HepG2 (cell line): ENCODE measurements around the gene TLR5. TPM values are rescaled to one million over a fixed set of nuclear protein-coding genes. Genes with fewer than 3 reads are reported as not detected.

Experiments used
- CBX2 ChIP-seq, 2 experiments: fragments of 200-600 bp in 1 of 2; sonication (generic); formaldehyde crosslinking in 1 of 2; IDR thresholded peaks; 2 replicates each; pipeline versions ENCODE4 v1.7.0 to v1.8.1; 2018 to 2022; ENCODE audit warnings: low read depth in 2 of 2, low read length in 1 of 2, mild to moderate bottlenecking in 1 of 2, missing genetic modification reagents in 1 of 2
- FOXM1 ChIP-seq: sonication (generic); formaldehyde crosslinking; IDR thresholded peaks from 2 replicates; pipeline ENCODE4 v1.5.0; 2020; ENCODE audit warnings: missing genetic modification reagents
- GABPB1 ChIP-seq: IDR thresholded peaks from 2 replicates; pipeline ENCODE4 v1.6.1; 2016; ENCODE audit warnings: mild to moderate bottlenecking, missing genetic modification reagents, moderate library complexity, missing compliant biosample characterization
- HNF4A ChIP-seq: sonication (generic); formaldehyde crosslinking; IDR thresholded peaks from 2 replicates; pipeline ENCODE4 v1.4.0; 2020; ENCODE audit warnings: missing genetic modification reagents
- KAT2B ChIP-seq: fragments of 150-350 bp; IDR thresholded peaks from 2 replicates; pipeline ENCODE4 v1.6.1; 2014; ENCODE audit warnings: low read depth, low read length, borderline replicate concordance
- MED13 ChIP-seq: sonication (generic); formaldehyde crosslinking; IDR thresholded peaks from 2 replicates; pipeline ENCODE4 v1.5.0; 2020; ENCODE audit warnings: missing genetic modification reagents
- MTERF4 ChIP-seq: sonication (generic); formaldehyde crosslinking; IDR thresholded peaks from 2 replicates; pipeline ENCODE4 v1.8.0; 2023; ENCODE audit warnings: mild to moderate bottlenecking, missing genetic modification reagents
- MXD3 ChIP-seq: IDR thresholded peaks from 2 replicates; pipeline ENCODE4 v1.6.1; 2016; ENCODE audit warnings: mild to moderate bottlenecking, missing biosample characterization, missing genetic modification reagents
- PAX8 ChIP-seq: sonication (generic); formaldehyde crosslinking; IDR thresholded peaks from 2 replicates; pipeline ENCODE4 v1.8.0; 2022; ENCODE audit warnings: mild to moderate bottlenecking, missing genetic modification reagents, borderline replicate concordance
- RBAK ChIP-seq: sonication (generic); formaldehyde crosslinking; IDR thresholded peaks from 2 replicates; pipeline ENCODE4 v1.5.1; 2020; ENCODE audit warnings: mild to moderate bottlenecking, missing genetic modification reagents
- ZFP91 ChIP-seq: sonication (generic); formaldehyde crosslinking; IDR thresholded peaks from 2 replicates; pipeline ENCODE4 v1.9.0; 2022; ENCODE audit warnings: missing genetic modification reagents, mild to moderate bottlenecking, borderline replicate concordance
- ZNF382 ChIP-seq: sonication (generic); formaldehyde crosslinking; IDR thresholded peaks from 2 replicates; pipeline ENCODE4 v1.5.0; 2020; ENCODE audit warnings: missing genetic modification reagents, mild to moderate bottlenecking, borderline replicate concordance
- ZNF451 ChIP-seq: sonication (generic); formaldehyde crosslinking; IDR thresholded peaks from 2 replicates; pipeline ENCODE4 v1.5.0; 2020; ENCODE audit warnings: mild to moderate bottlenecking, missing genetic modification reagents
- ZNF549 ChIP-seq: sonication (generic); formaldehyde crosslinking; IDR thresholded peaks from 2 replicates; pipeline ENCODE4 v1.5.0; 2020; ENCODE audit warnings: missing genetic modification reagents
- ZNF577 ChIP-seq: sonication (generic); formaldehyde crosslinking; IDR thresholded peaks from 2 replicates; pipeline ENCODE4 v1.4.0; 2020; ENCODE audit warnings: mild to moderate bottlenecking, low read depth, missing genetic modification reagents, borderline replicate concordance
- ZNF737 ChIP-seq: sonication (generic); formaldehyde crosslinking; IDR thresholded peaks from 2 replicates; pipeline ENCODE4 v1.5.0; 2020; ENCODE audit warnings: missing genetic modification reagents, mild to moderate bottlenecking, borderline replicate concordance
- ZNF773 ChIP-seq: sonication (generic); formaldehyde crosslinking; IDR thresholded peaks from 2 replicates; pipeline ENCODE4 v1.4.0; 2020; ENCODE audit warnings: missing genetic modification reagents, borderline replicate concordance
- ZNF780A ChIP-seq: sonication (generic); formaldehyde crosslinking; IDR thresholded peaks from 2 replicates; pipeline ENCODE4 v1.8.0; 2022; ENCODE audit warnings: mild to moderate bottlenecking, missing genetic modification reagents, moderate library complexity
- ZNF792 ChIP-seq: IDR thresholded peaks from 2 replicates; pipeline ENCODE4 v1.6.1; 2016
- ZSCAN29 ChIP-seq: sonication (generic); formaldehyde crosslinking; conservative IDR thresholded peaks from 2 replicates; pipeline ENCODE4 v1.4.0; 2020; ENCODE audit warnings: mild to moderate bottlenecking, missing genetic modification reagents
- ZSCAN30 ChIP-seq: sonication (generic); formaldehyde crosslinking; IDR thresholded peaks from 2 replicates; pipeline ENCODE4 v1.5.0; 2020; ENCODE audit warnings: mild to moderate bottlenecking, missing genetic modification reagents
- ZSCAN31 ChIP-seq: sonication (generic); formaldehyde crosslinking; IDR thresholded peaks from 2 replicates; pipeline ENCODE4 v1.5.0; 2020; ENCODE audit warnings: low read depth, mild to moderate bottlenecking, missing genetic modification reagents
- polyA plus RNA-seq, 8 experiments: library from polyadenylated mRNA; depleted of rRNA in 3 of 8; stranded (reverse) in 7 of 8; unstranded in 1 of 8; fragments of >200 nt; fragmentation: Illumina TruSeq in 4 of 8; extraction: Trizol in 4 of 8; gene quantifications; 2 replicates each; pipeline versions ENCODE4 v1.2.1 to v1.2.3, GENCODE V29; 2011 to 2016; ENCODE audit warnings: low read depth in 4 of 8, missing spikeins in 1 of 8, mixed read lengths in 1 of 8; ENCODE audit not compliant: insufficient read depth in 1 of 8
- total RNA-seq, 5 experiments: library from RNA; depleted of rRNA; stranded (reverse); fragments of >200 nt; fragmentation: Illumina TruSeq; extraction: Trizol; gene quantifications; 2 replicates each; pipeline ENCODE4 v1.2.3, GENCODE V29; 2016; ENCODE audit warnings: low read depth in 1 of 5
- TF ChIP-seq, protein P1 (sequence below), 2 experiments: sonication (generic) in 1 of 2; formaldehyde crosslinking in 1 of 2; IDR thresholded peaks; 2 replicates each; pipeline versions ENCODE4 v1.6.1 to v1.9.0; 2014 to 2022; ENCODE audit warnings: antibody characterized with exemption in 1 of 2, borderline replicate concordance in 1 of 2, inconsistent platforms in 1 of 2, low read depth in 1 of 2, missing genetic modification reagents in 1 of 2

Gene TLR5
- total and polyA plus RNA-seq, 2 of the 13 experiments (the other 11 are each of a cell fraction or from before 2014, with no cell fraction given), result not detected

DNA sequence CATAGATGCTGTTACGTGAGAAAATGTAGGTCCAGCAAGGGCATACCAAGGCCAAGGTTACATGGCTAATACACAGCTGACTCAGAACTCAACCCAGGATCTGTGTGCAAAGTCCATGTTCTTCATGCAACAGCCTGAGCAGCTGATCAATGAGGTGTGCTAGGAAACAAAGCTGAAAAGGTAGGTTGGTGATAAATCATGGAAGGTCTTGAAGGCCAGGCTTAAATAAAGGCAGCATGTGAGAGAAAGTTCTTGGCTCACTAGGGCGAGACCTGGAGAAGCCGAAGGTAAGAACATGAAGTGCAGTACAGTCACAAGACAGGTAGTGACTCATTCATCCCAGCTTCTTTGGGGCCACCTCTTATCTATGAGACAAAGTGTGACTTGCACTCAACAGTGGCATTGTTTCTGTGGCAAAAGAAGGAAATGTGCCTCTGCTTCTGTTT, 33.4 kb downstream of the TLR5 start (continued):
- TF ChIP-seq, protein P1, sequence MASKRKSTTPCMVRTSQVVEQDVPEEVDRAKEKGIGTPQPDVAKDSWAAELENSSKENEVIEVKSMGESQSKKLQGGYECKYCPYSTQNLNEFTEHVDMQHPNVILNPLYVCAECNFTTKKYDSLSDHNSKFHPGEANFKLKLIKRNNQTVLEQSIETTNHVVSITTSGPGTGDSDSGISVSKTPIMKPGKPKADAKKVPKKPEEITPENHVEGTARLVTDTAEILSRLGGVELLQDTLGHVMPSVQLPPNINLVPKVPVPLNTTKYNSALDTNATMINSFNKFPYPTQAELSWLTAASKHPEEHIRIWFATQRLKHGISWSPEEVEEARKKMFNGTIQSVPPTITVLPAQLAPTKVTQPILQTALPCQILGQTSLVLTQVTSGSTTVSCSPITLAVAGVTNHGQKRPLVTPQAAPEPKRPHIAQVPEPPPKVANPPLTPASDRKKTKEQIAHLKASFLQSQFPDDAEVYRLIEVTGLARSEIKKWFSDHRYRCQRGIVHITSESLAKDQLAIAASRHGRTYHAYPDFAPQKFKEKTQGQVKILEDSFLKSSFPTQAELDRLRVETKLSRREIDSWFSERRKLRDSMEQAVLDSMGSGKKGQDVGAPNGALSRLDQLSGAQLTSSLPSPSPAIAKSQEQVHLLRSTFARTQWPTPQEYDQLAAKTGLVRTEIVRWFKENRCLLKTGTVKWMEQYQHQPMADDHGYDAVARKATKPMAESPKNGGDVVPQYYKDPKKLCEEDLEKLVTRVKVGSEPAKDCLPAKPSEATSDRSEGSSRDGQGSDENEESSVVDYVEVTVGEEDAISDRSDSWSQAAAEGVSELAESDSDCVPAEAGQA (IDR thresholded peaks at IDR 0.05; ENCODE audit: low read depth), result no peak
- TF ChIP-seq, protein P1 (CRISPR knock-in tag; IDR thresholded peaks at IDR 0.05; ENCODE audit: borderline replicate concordance), result no peak
- no peak for TF ChIP-seq MTERF4 (CRISPR knock-in tag)
- no peak for TF ChIP-seq ZNF780A
- TF ChIP-seq ZNF549 (CRISPR knock-in tag), result no peak
- no peak for TF ChIP-seq ZNF451 (CRISPR knock-in tag)
- no peak for TF ChIP-seq ZSCAN29 (CRISPR knock-in tag)
- no peak for TF ChIP-seq KAT2B
- TF ChIP-seq RBAK (CRISPR knock-in tag), result no peak
- no peak for TF ChIP-seq FOXM1 (CRISPR knock-in tag)
- TF ChIP-seq ZNF773 (CRISPR knock-in tag), result no peak
- no peak for TF ChIP-seq ZNF577 (CRISPR knock-in tag)
- TF ChIP-seq ZSCAN31, result no peak
- no peak for TF ChIP-seq ZNF792 (CRISPR knock-in tag)
- TF ChIP-seq CBX2 (IDR thresholded peaks at IDR 0.05; ENCODE audit: low read depth, low read length), result no peak
- no peak for TF ChIP-seq CBX2 (CRISPR knock-in tag; IDR thresholded peaks at IDR 0.05; ENCODE audit: low read depth)
- TF ChIP-seq MED13 (CRISPR knock-in tag), result no peak
- TF ChIP-seq ZFP91 (CRISPR knock-in tag), result no peak
- no peak for TF ChIP-seq GABPB1 (CRISPR knock-in tag)
- TF ChIP-seq ZSCAN30 (CRISPR knock-in tag), result no peak
- TF ChIP-seq MXD3 (CRISPR knock-in tag), result no peak
- peak; percentile 92 for TF ChIP-seq HNF4A
- no peak for TF ChIP-seq PAX8 (CRISPR knock-in tag)
- no peak for TF ChIP-seq ZNF382
- TF ChIP-seq ZNF737 (CRISPR knock-in tag), result no peak
